SK-N-SH treated with all-trans-retinoic acid at 6 μM for 48 hours (cell line): ENCODE results near the gene DNMT3A.

Source experiments
- ATAC-seq: fragments of 200-7000 bp; cut with Tn5 transposase; 3 replicates; pipeline ENCODE4 v1.9.1; 2020; ENCODE audit warnings: mild to moderate bottlenecking, moderate library complexity
- BACH2 ChIP-seq: fragments of 250-450 bp; sonication (Bioruptor Pico); IDR thresholded peaks from 2 replicates; pipeline ENCODE4 v1.9.0; 2021; ENCODE audit warnings: mild to moderate bottlenecking, borderline replicate concordance
- CREB5 ChIP-seq: fragments of 250-450 bp; sonication (Bioruptor Pico); IDR thresholded peaks from 2 replicates; pipeline ENCODE4 v1.5.1; 2020; ENCODE audit warnings: low read depth, mild to moderate bottlenecking, moderate library complexity
- CSRNP3 ChIP-seq: fragments of 250-450 bp; sonication (Bioruptor Pico); IDR thresholded peaks from 2 replicates; pipeline ENCODE4 v1.5.1; 2021; ENCODE audit warnings: mild to moderate bottlenecking, moderate library complexity
- ESRRG ChIP-seq: fragments of 250-450 bp; sonication (Bioruptor Pico); IDR thresholded peaks from 2 replicates; pipeline ENCODE4 v1.6.1; 2021; ENCODE audit warnings: mild to moderate bottlenecking
- GLIS3 ChIP-seq: fragments of 250-450 bp; sonication (Bioruptor Pico); IDR thresholded peaks from 2 replicates; pipeline ENCODE4 v1.5.0; 2020; ENCODE audit warnings: mild to moderate bottlenecking, moderate library complexity
- ISL1 ChIP-seq: fragments of 250-450 bp; sonication (Bioruptor Pico); IDR thresholded peaks from 2 replicates; pipeline ENCODE4 v2.1.2; 2022; ENCODE audit warnings: mild to moderate bottlenecking, moderate library complexity
- OSR1 ChIP-seq: fragments of 250-450 bp; sonication (Bioruptor Pico); IDR thresholded peaks from 2 replicates; pipeline ENCODE4 v1.8.0; 2022; ENCODE audit warnings: moderate library complexity, mild to moderate bottlenecking, inconsistent platforms
- PATZ1 ChIP-seq: fragments of 250-450 bp; sonication (Bioruptor Pico); IDR thresholded peaks from 2 replicates; pipeline ENCODE4 v1.8.0; 2020; ENCODE audit warnings: mild to moderate bottlenecking, moderate library complexity, borderline replicate concordance
- POU6F1 ChIP-seq: fragments of 250-450 bp; sonication (Bioruptor Pico); IDR thresholded peaks from 2 replicates; pipeline ENCODE4 v1.8.0; 2021; ENCODE audit warnings: low read depth, mild to moderate bottlenecking, moderate library complexity, borderline replicate concordance
- PPARA ChIP-seq: fragments of 250-450 bp; sonication (Bioruptor Pico); IDR thresholded peaks from 2 replicates; pipeline ENCODE4 v1.5.0; 2020; ENCODE audit warnings: mild to moderate bottlenecking, borderline replicate concordance
- RARB ChIP-seq: fragments of 250-450 bp; sonication (Bioruptor Pico); IDR thresholded peaks from 2 replicates; pipeline ENCODE4 v1.8.0; 2021; ENCODE audit warnings: mild to moderate bottlenecking, moderate library complexity
- TOX ChIP-seq: fragments of 250-450 bp; sonication (Bioruptor Pico); IDR thresholded peaks from 2 replicates; pipeline ENCODE4 v1.8.0; 2021; ENCODE audit warnings: mild to moderate bottlenecking, moderate library complexity, borderline replicate concordance
- TSHZ2 ChIP-seq: fragments of 250-450 bp; sonication (Bioruptor Pico); IDR thresholded peaks from 2 replicates; pipeline ENCODE4 v1.5.0; 2020; ENCODE audit warnings: mild to moderate bottlenecking, moderate library complexity
- ZC3H10 ChIP-seq: fragments of 250-450 bp; sonication (Bioruptor Pico); IDR thresholded peaks from 2 replicates; pipeline ENCODE4 v1.5.1; 2021; ENCODE audit warnings: mild to moderate bottlenecking, moderate library complexity
- ZFP3 ChIP-seq: fragments of 250-450 bp; sonication (Bioruptor Pico); IDR thresholded peaks from 2 replicates; pipeline ENCODE4 v1.5.0; 2020; ENCODE audit warnings: mild to moderate bottlenecking, moderate library complexity
- ZFP30 ChIP-seq: fragments of 450-650 bp; formaldehyde crosslinking; IDR thresholded peaks from 2 replicates; pipeline ENCODE4 v1.5.0; 2022; ENCODE audit warnings: mild to moderate bottlenecking, moderate library complexity
- ZNF70 ChIP-seq: fragments of 450-650 bp; formaldehyde crosslinking; IDR thresholded peaks from 2 replicates; pipeline ENCODE4 v1.5.0; 2020; ENCODE audit warnings: mild to moderate bottlenecking, moderate library complexity

DNMT3A gene

GRCh38 chr2:25358249-25358815, 16.6 kb upstream of the DNMT3A start:
- no peak for ATAC-seq
- TF ChIP-seq ZFP30 (no peak), PPARA (CRISPR knock-in tag) (no peak), CREB5 (CRISPR knock-in tag) (no peak), RARB (CRISPR knock-in tag) (no peak), BACH2 (CRISPR knock-in tag) (no peak), TOX (CRISPR knock-in tag) (no peak)

- TF ChIP-seq TSHZ2 (CRISPR knock-in tag) (no peak), OSR1 (CRISPR knock-in tag) (no peak), CSRNP3 (CRISPR knock-in tag) (no peak), TOX (CRISPR knock-in tag) (no peak), POU6F1 (CRISPR knock-in tag) (no peak), ZFP30 (no peak), ZNF70 (CRISPR knock-in tag) (no peak), PPARA (CRISPR knock-in tag) (no peak)
- ATAC-seq: no peak
Measured at GRCh38 chr2:25356088-25356487, 14.4 kb upstream of the DNMT3A start.

- TF ChIP-seq ZFP3 (CRISPR knock-in tag): no peak
- no peak for TF ChIP-seq ZC3H10
- TF ChIP-seq PATZ1 (CRISPR knock-in tag): no peak
- no peak for TF ChIP-seq ISL1 (CRISPR knock-in tag)
- no peak for TF ChIP-seq TSHZ2 (CRISPR knock-in tag)
- TF ChIP-seq GLIS3 (CRISPR knock-in tag): no peak
- no peak for TF ChIP-seq POU6F1 (CRISPR knock-in tag)
- TF ChIP-seq ESRRG (CRISPR knock-in tag): no peak
- no peak for ATAC-seq
Measured at GRCh38 chr2:25355270-25355669, 13.5 kb upstream of the DNMT3A start.
